Measurements from ENCODE around the gene FILIP1. TPM values are rescaled to one million over a fixed set of nuclear protein-coding genes. Genes with fewer than 3 reads are reported as not detected.

FILIP1 gene
- polyA plus RNA-seq, 1 of the 3 experiments (the other 2 are of a cell fraction) = 0.03 TPM

- no peak for TF ChIP-seq JUND (IDR thresholded peaks at IDR 0.05)
- no peak for TF ChIP-seq RAD21 (IDR thresholded peaks at IDR 0.05; ENCODE audit: low read length)
- TF ChIP-seq TCF12 (IDR thresholded peaks at IDR 0.05) = no peak
- TF ChIP-seq CHD2 (IDR thresholded peaks at IDR 0.05; ENCODE audit: low read length, partially characterized antibody) = no peak
- no peak for TF ChIP-seq RFX5 (IDR thresholded peaks at IDR 0.05; ENCODE audit: low read length)
These were observed 177.6 kb downstream of the FILIP1 start (continued) for GRCh38 chr6:75315978-75316377.

GRCh38 chr6:75308250-75308988 lies 185.2 kb downstream of the FILIP1 start:
- POLR2A ChIA-PET = no interaction called here
- Histone ChIP-seq H3K9me2 (no peaks in the 10 kb centered on the region), H3F3A (replicated peaks; ENCODE audit: insufficient read depth) (no peaks in the 10 kb centered on the region), H3K27me3 (ENCODE audit: insufficient read depth) (no peaks in the 10 kb centered on the region), H4K20me1 (ENCODE audit: insufficient read depth) (no peaks in the 10 kb centered on the region), H2AFZ (ENCODE audit: low read depth) (no peak overlapping the region), H3K27ac (ENCODE audit: low read depth in 2 of 2, low read length in 1 of 2) (no peak overlapping the region), H3K4me2 (no peak overlapping the region), H3K79me2 (ENCODE audit: insufficient read depth) (no peaks in the 10 kb centered on the region), H3K36me3 (replicated peaks in 1 of 2; ENCODE audit: control insufficient read depth in 1 of 2, insufficient read depth in 2 of 2, low read length in 1 of 2) (no peaks in the 10 kb centered on the region), H3K4me1 (ENCODE audit: control insufficient read depth in 1 of 2, insufficient read depth in 2 of 2, low read depth in 1 of 2, low read length in 1 of 2) (no peaks in the 10 kb centered on the region), H3K9ac (no peak overlapping the region), H3K9me3 (no peaks in the 10 kb centered on the region), H3K4me3 (ENCODE audit: low read depth in 2 of 2, low read length in 1 of 2) (no peak overlapping the region)
- CTCF ChIA-PET = interaction anchor here (0.9 to 1.6 kb wide), 3 partner anchors 11 to 218 kb away, joined by 3 to 6 read pairs (median 5); no protein-coding TSS in a partner anchor
- no peak for DNase-seq
- TF ChIP-seq PBX3 (IDR thresholded peaks at IDR 0.05) (no peak), NRF1 (IDR thresholded peaks at IDR 0.05; ENCODE audit: low read depth, low read length) (no peak), FOSL2 (IDR thresholded peaks at IDR 0.05; ENCODE audit: borderline replicate concordance, low read depth) (no peak), USF1 (IDR thresholded peaks at IDR 0.05; ENCODE audit: borderline replicate concordance, low read depth) (no peak), NFIC (IDR thresholded peaks at IDR 0.05; ENCODE audit: borderline replicate concordance) (no peak), RFX5 (IDR thresholded peaks at IDR 0.05; ENCODE audit: low read length) (no peak), RCOR1 (IDR thresholded peaks at IDR 0.05; ENCODE audit: low read length) (no peak), EP300 (IDR thresholded peaks at IDR 0.05; ENCODE audit: borderline replicate concordance in 1 of 2, low read depth in 1 of 2, low read length in 1 of 2) (no peak), USF2 (IDR thresholded peaks at IDR 0.05; ENCODE audit: borderline replicate concordance, low read depth, low read length) (no peak), ELF1 (IDR thresholded peaks at IDR 0.05) (no peak), REST (IDR thresholded peaks at IDR 0.05; ENCODE audit: low read depth, low read length) (no peak), TEAD4 (IDR thresholded peaks at IDR 0.05; ENCODE audit: borderline replicate concordance, insufficient read depth) (no peak), SMC3 (IDR thresholded peaks at IDR 0.05; ENCODE audit: low read depth, low read length) (no peak), SIN3A (IDR thresholded peaks at IDR 0.05; ENCODE audit: borderline replicate concordance, low read depth, low read length) (no peak), YY1 (IDR thresholded peaks at IDR 0.05; ENCODE audit: low read depth) (no peak)
- 79% methylated on average over 10 of the region's 11 CpGs for WGBS (ENCODE audit: low lambda C conversion rate)
